HFFc6 (cell line): ENCODE results near the gene MSI2. TPM values are rescaled to one million over a fixed set of nuclear protein-coding genes. Genes with fewer than 3 reads are reported as not detected.

Experiments used
- DNase-seq: peaks from one replicate; pipeline ENCODE4 v3.0.0-alpha.2; 2018
- H3K27ac Mint-ChIP-seq: 2 replicates; pipeline ENCODE4 v1.8.0; 2020; ENCODE audit warnings: mild to moderate bottlenecking, mixed read lengths
- H3K27me3 Mint-ChIP-seq: 2 replicates; pipeline ENCODE4 v1.8.0; 2021; ENCODE audit warnings: mild to moderate bottlenecking, moderate library complexity, mixed read lengths; ENCODE audit not compliant: insufficient read depth
- H3K36me3 Mint-ChIP-seq: 2 replicates; pipeline ENCODE4 v1.8.0; 2021; ENCODE audit warnings: low read depth, mixed read lengths
- H3K4me1 Mint-ChIP-seq: 2 replicates; pipeline ENCODE4 v1.8.0; 2020; ENCODE audit warnings: low read depth, mixed read lengths
- H3K4me3 Mint-ChIP-seq: 2 replicates; pipeline ENCODE4 v1.8.0; 2020; ENCODE audit warnings: mild to moderate bottlenecking, moderate library complexity, mixed read lengths
- H3K9me3 Mint-ChIP-seq: 2 replicates; pipeline ENCODE4 v1.8.0; 2020; ENCODE audit warnings: mild to moderate bottlenecking, mixed read lengths
- total RNA-seq, 6 experiments: library from RNA; stranded (reverse); fragmentation: NEBNext Ultra II Directional; extraction: Animal tissue kit (Norgen Biotek cat#: 25700); gene quantifications; 2 replicates in 1 of 6; 3 replicates in 5 of 6; pipeline ENCODE4 v1.2.3, GENCODE V29; 2021
- TF ChIP-seq, protein P1 (sequence below): fragments of 200-600 bp; sonication (generic); IDR thresholded peaks from 2 replicates; pipeline ENCODE4 v1.5.0; 2021; ENCODE audit warnings: antibody characterized with exemption, mild to moderate bottlenecking

MSI2 gene
- total RNA-seq, 6 experiments from 2014 or later = 53.5 to 71.7 (median 55.0) TPM

DNA sequence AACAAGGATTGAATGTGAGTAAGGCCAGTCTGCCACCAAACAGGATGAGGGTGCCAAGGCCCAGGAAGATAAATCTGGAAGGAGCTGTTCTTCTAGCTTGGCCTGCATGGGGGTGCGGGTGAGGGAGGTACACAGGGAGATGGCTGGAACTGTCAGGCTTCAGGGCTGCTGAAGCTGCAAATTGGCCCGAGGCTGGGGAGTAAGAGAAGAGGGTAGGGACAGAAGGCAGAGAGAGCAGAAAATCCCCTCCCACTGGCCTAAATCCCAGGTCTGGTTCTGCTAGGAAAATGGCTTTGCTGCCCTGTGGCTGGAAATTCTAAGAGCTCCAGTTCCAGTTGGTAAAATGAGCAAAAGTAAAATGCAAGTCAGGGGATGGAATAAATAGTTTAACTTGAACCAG, 400.9 kb downstream of the MSI2 start:
- TF ChIP-seq, protein P1, sequence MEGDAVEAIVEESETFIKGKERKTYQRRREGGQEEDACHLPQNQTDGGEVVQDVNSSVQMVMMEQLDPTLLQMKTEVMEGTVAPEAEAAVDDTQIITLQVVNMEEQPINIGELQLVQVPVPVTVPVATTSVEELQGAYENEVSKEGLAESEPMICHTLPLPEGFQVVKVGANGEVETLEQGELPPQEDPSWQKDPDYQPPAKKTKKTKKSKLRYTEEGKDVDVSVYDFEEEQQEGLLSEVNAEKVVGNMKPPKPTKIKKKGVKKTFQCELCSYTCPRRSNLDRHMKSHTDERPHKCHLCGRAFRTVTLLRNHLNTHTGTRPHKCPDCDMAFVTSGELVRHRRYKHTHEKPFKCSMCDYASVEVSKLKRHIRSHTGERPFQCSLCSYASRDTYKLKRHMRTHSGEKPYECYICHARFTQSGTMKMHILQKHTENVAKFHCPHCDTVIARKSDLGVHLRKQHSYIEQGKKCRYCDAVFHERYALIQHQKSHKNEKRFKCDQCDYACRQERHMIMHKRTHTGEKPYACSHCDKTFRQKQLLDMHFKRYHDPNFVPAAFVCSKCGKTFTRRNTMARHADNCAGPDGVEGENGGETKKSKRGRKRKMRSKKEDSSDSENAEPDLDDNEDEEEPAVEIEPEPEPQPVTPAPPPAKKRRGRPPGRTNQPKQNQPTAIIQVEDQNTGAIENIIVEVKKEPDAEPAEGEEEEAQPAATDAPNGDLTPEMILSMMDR = no peak
- no peak for DNase-seq
- H3K4me1 Mint-ChIP-seq = peaks cover 19% of the 10 kb centered on the region
- no peak overlapping the region for H3K4me3 Mint-ChIP-seq
- H3K9me3 Mint-ChIP-seq = no peaks in the 10 kb centered on the region
- H3K36me3 Mint-ChIP-seq = peaks cover 10% of the 10 kb centered on the region; the same call in 1 of the 2 replicates
- no peak overlapping the region for H3K27ac Mint-ChIP-seq
- no peaks in the 10 kb centered on the region; the same call in 1 of the 2 replicates for H3K27me3 Mint-ChIP-seq

- Mint-ChIP-seq H3K36me3 (no peaks in the 10 kb centered on the region), H3K27me3 (peaks cover 2% of the 10 kb centered on the region; the same call in 1 of the 2 replicates), H3K4me3 (no peak overlapping the region), H3K9me3 (no peaks in the 10 kb centered on the region), H3K27ac (peak overlapping the region; percentile 95), H3K4me1 (peaks cover 48% of the 10 kb centered on the region)
- TF ChIP-seq, protein P1 = no peak
- DNase-seq = no peak
These were observed 405.7 kb downstream of the MSI2 start for GRCh38 chr17:57662041-57662440.

DNA sequence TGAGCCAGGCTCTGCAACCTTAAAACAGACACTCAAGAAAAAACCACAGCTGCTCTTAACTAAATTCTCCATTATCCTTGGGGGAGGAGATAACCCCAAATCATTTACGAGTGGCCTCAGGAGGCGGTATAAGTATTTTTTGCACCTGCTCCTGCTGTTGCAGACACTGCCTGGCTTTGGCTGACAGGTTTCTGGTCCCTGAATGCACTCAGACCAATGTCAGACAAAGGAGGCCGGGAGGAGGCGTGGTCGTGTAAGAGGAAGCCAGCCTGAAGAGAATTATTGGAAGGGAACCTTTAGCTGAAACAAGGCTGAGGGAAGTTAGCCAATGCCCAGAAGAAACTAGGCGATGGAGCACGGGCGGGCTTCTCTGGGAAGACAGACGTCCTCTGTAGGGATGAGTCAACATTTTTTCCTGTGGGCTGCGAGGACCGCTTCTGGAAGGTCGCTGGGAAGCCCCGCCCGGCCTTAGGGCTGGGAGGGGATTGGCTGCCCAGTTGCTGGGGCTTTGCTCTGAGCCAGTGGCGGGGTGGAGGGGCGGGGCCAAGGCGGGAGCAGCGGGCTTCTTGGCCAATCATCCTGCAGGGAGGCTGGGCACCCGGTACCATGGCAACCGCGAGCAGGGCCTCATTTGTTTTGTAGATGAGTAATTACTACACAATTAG, 406.5 kb downstream of the MSI2 start:
- TF ChIP-seq, protein P1 = peak; percentile 38
- Mint-ChIP-seq H3K4me3 (peak overlapping the region; percentile 77), H3K4me1 (peaks cover 48% of the 10 kb centered on the region), H3K9me3 (no peaks in the 10 kb centered on the region), H3K36me3 (no peaks in the 10 kb centered on the region), H3K27me3 (peaks cover 2% of the 10 kb centered on the region; the same call in 1 of the 2 replicates), H3K27ac (peak overlapping the region; percentile 99)
- peak; percentile 99 for DNase-seq

- peaks cover 48% of the 10 kb centered on the region for H3K4me1 Mint-ChIP-seq
- peak overlapping the region; percentile 73 for H3K4me3 Mint-ChIP-seq
These were observed 407.2 kb downstream of the MSI2 start for GRCh38 chr17:57663326-57664070.

GRCh38 chr17:57665128-57665527, 408.8 kb downstream of the MSI2 start:
- Mint-ChIP-seq H3K4me3 (no peak overlapping the region), H3K27me3 (peaks cover 2% of the 10 kb centered on the region; the same call in 1 of the 2 replicates), H3K36me3 (no peaks in the 10 kb centered on the region), H3K9me3 (no peaks in the 10 kb centered on the region), H3K27ac (peak overlapping the region; percentile 99), H3K4me1 (peaks cover 48% of the 10 kb centered on the region)
- no peak for DNase-seq
- TF ChIP-seq, protein P1 = no peak

More at GRCh38 chr17:57663326-57664070, 407.2 kb downstream of the MSI2 start:
- no peak for DNase-seq
- H3K27ac Mint-ChIP-seq = peak overlapping the region; percentile 99
- no peaks in the 10 kb centered on the region for H3K9me3 Mint-ChIP-seq
- TF ChIP-seq, protein P1 = no peak
- peaks cover 2% of the 10 kb centered on the region; the same call in 1 of the 2 replicates for H3K27me3 Mint-ChIP-seq
- H3K36me3 Mint-ChIP-seq = no peaks in the 10 kb centered on the region
